ENCODE measurements around the gene EZH2.

Gene EZH2

GRCh38 chr7:148863324-148863723, 20.8 kb downstream of the EZH2 start:
- no peaks in the 10 kb centered on the region for H3K27me3 Mint-ChIP-seq
- H3K27ac Mint-ChIP-seq = peak overlapping the region in 1 of 2 donors; percentile 2
- DNase-seq = no peak
- H3K4me1 Mint-ChIP-seq (ENCODE audit: low read depth in 2 of 2) = peaks cover 10 to 13% of the 10 kb centered on the region in 2 donors
- ATAC-seq (replicated peaks) = no peak
- peaks cover 5 to 9% of the 10 kb centered on the region in 2 donors for H3K9me3 Mint-ChIP-seq
- H3K4me3 Mint-ChIP-seq = no peak overlapping the region
- peaks cover 26% of the 10 kb centered on the region for H3K36me3 Mint-ChIP-seq (ENCODE audit: insufficient read depth)

DNA sequence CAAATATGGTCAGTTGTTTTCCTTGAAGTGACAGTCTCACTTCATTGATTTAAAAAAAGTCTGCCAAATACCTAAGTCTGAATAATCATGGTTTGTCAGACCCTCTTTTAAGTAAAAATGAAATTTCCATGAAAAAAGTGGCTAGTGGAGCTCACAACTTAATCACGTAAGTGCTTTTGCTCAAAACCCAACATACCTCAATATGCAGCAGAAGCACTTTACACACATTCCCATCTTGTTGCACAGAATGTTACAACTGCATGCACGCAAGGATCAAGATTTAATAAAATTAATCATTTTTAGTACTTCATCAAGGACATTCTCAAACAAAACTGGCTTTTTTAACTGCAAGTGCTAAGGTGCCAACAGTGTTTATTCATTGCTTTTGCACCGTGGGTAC, 21.6 kb downstream of the EZH2 start:
- ATAC-seq (replicated peaks) = no peak
- H3K36me3 Mint-ChIP-seq (ENCODE audit: insufficient read depth) = peaks cover 19% of the 10 kb centered on the region
- H3K4me1 Mint-ChIP-seq (ENCODE audit: low read depth in 2 of 2) = peaks cover 10 to 13% of the 10 kb centered on the region in 2 donors
- no peak overlapping the region for H3K4me3 Mint-ChIP-seq
- no peak overlapping the region for H3K27ac Mint-ChIP-seq
- DNase-seq = no peak
- H3K27me3 Mint-ChIP-seq = no peaks in the 10 kb centered on the region
- H3K9me3 Mint-ChIP-seq = peaks cover 0 to under 1% of the 10 kb centered on the region in 2 donors

- ATAC-seq (replicated peaks) = no peak
Observed at GRCh38 chr7:148858489-148858888, 25.6 kb downstream of the EZH2 start.

GRCh38 chr7:148856891-148857290, 27.2 kb downstream of the EZH2 start:
- no peak for DNase-seq
- peaks cover 21% of the 10 kb centered on the region for H3K36me3 Mint-ChIP-seq (ENCODE audit: insufficient read depth)
- no peaks in the 10 kb centered on the region for H3K27me3 Mint-ChIP-seq
- H3K9me3 Mint-ChIP-seq = no peaks in the 10 kb centered on the region
- ATAC-seq (replicated peaks) = peak; percentile 55
- peaks cover 6 to 10% of the 10 kb centered on the region in 2 donors for H3K4me1 Mint-ChIP-seq (ENCODE audit: low read depth in 2 of 2)
- H3K27ac Mint-ChIP-seq = no peak overlapping the region
- no peak overlapping the region for H3K4me3 Mint-ChIP-seq

More at GRCh38 chr7:148858489-148858888, 25.6 kb downstream of the EZH2 start:
- H3K4me3 Mint-ChIP-seq = no peak overlapping the region
- H3K9me3 Mint-ChIP-seq = no peaks in the 10 kb centered on the region
- peaks cover 6 to 16% of the 10 kb centered on the region in 2 donors for H3K4me1 Mint-ChIP-seq (ENCODE audit: low read depth in 2 of 2)
- no peak for DNase-seq
- no peaks in the 10 kb centered on the region for H3K27me3 Mint-ChIP-seq
- H3K36me3 Mint-ChIP-seq (ENCODE audit: insufficient read depth) = peaks cover 20% of the 10 kb centered on the region
- no peak overlapping the region for H3K27ac Mint-ChIP-seq

DNA sequence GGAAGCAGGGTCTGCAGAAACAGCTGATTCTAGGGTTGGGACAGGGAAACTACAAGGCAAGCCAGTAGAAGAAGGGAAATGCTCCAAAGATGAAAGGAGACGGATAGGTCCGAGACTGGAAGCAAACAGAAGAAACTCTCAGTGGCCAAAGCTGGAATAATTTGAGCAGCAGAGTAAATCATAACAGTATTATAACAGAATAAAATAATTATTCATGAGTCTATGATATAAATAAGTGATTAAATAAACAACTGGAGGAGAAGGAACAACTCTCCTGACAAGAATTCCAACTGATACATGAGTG, 27.6 kb downstream of the EZH2 start:
- peak overlapping the region; percentile 49 to 68 for H3K4me3 Mint-ChIP-seq
- peak overlapping the region in 1 of 2 donors; percentile 30 for H3K27ac Mint-ChIP-seq
- H3K27me3 Mint-ChIP-seq = no peaks in the 10 kb centered on the region
- DNase-seq (no peak), ATAC-seq (replicated peaks) (no peak)
- no peaks in the 10 kb centered on the region for H3K9me3 Mint-ChIP-seq
- H3K4me1 Mint-ChIP-seq (ENCODE audit: low read depth in 2 of 2) = peaks cover 6 to 10% of the 10 kb centered on the region in 2 donors
- H3K36me3 Mint-ChIP-seq (ENCODE audit: insufficient read depth) = peaks cover 24% of the 10 kb centered on the region

- no peak overlapping the region for H3K4me3 Mint-ChIP-seq
- H3K4me1 Mint-ChIP-seq (ENCODE audit: low read depth in 2 of 2) = peaks cover 9 to 10% of the 10 kb centered on the region in 2 donors
Observed at GRCh38 chr7:148854983-148855382, 29.1 kb downstream of the EZH2 start.

GRCh38 chr7:148852272-148852671, 31.8 kb downstream of the EZH2 start:
- H3K4me1 Mint-ChIP-seq (ENCODE audit: low read depth in 2 of 2) = peaks cover 8 to 10% of the 10 kb centered on the region in 2 donors
- ATAC-seq (replicated peaks) = no peak
- H3K4me3 Mint-ChIP-seq = no peak overlapping the region
- H3K27me3 Mint-ChIP-seq = no peaks in the 10 kb centered on the region
- H3K27ac Mint-ChIP-seq = no peak overlapping the region
- H3K36me3 Mint-ChIP-seq (ENCODE audit: insufficient read depth) = peaks cover 24% of the 10 kb centered on the region
- no peaks in the 10 kb centered on the region for H3K9me3 Mint-ChIP-seq
- DNase-seq = no peak

More at GRCh38 chr7:148854983-148855382, 29.1 kb downstream of the EZH2 start:
- no peak for DNase-seq
- peaks cover 28% of the 10 kb centered on the region for H3K36me3 Mint-ChIP-seq (ENCODE audit: insufficient read depth)
- no peaks in the 10 kb centered on the region for H3K27me3 Mint-ChIP-seq
- H3K27ac Mint-ChIP-seq = no peak overlapping the region
- ATAC-seq (replicated peaks) = no peak
- H3K9me3 Mint-ChIP-seq = no peaks in the 10 kb centered on the region

DNA sequence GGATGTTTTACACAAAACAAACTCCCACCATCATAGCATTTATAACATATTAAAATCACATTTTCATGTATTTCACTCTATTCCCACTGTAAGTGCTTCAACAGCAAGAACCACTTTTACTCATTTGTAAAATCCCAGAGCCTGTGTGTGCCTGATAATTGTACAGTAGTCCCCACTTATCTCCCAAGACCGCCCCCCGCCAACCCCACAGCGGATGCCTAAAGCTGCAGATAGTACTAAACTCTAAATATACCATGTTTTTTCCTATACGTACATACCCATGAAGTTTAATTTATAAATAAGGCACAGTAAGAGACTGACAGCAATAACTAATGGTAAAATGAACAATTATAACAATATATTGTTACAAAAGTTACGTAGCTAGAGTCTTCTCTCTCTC, 33.5 kb downstream of the EZH2 start:
- no peak for ATAC-seq (replicated peaks)
- Mint-ChIP-seq H3K27me3 (no peaks in the 10 kb centered on the region), H3K4me3 (no peak overlapping the region), H3K36me3 (ENCODE audit: insufficient read depth) (peaks cover 16% of the 10 kb centered on the region), H3K27ac (no peak overlapping the region), H3K9me3 (no peaks in the 10 kb centered on the region), H3K4me1 (ENCODE audit: low read depth in 2 of 2) (peaks cover 12 to 18% of the 10 kb centered on the region in 2 donors)
- DNase-seq = no peak

DNA sequence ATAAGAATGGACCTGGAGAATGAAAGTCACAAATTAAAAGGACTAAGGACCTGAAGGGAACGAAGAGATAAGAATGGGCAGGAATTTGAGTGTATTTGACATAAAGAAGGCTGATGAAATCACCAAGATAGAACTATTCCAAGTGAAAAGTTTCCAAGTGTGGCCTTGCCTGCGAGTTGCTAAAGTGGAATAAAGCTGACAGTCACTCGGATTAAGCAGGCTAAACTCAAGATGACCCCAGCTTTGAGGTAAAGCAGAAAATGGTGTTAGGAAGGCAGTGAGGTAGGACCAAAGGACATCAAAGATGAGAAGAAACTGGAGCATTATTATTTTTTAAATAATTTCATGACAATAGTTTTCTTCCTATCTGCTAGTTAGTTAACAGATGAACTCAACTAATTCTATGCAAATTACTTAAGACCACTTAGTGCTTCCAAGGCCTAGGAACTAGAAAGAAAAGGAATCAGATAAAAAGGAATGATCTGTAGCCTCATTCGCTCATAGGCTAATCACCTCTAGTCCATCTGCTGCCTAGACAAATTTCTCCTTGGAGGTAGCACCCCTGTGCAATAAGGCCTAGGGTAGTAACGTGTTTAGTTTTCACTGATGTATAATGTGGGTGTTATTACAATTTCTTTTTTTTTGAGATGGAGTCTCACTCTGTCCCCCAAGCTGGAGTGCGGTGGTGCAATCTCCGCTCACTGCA, 34.5 kb downstream of the EZH2 start:
- H3K27me3 Mint-ChIP-seq = no peaks in the 10 kb centered on the region
- DNase-seq (no peak), ATAC-seq (replicated peaks) (no peak)
- H3K36me3 Mint-ChIP-seq (ENCODE audit: insufficient read depth) = peaks cover 18% of the 10 kb centered on the region
- peaks cover 12 to 19% of the 10 kb centered on the region in 2 donors for H3K4me1 Mint-ChIP-seq (ENCODE audit: low read depth in 2 of 2)
- no peaks in the 10 kb centered on the region for H3K9me3 Mint-ChIP-seq
- peak overlapping the region in 1 of 2 donors; percentile 35 for H3K27ac Mint-ChIP-seq
- H3K4me3 Mint-ChIP-seq = no peak overlapping the region

GRCh38 chr7:148847815-148848734, 36.0 kb downstream of the EZH2 start:
- H3K27ac Mint-ChIP-seq = no peak overlapping the region
- H3K4me3 Mint-ChIP-seq = peak overlapping the region in 1 of 2 donors; percentile 2
- no peaks in the 10 kb centered on the region for H3K9me3 Mint-ChIP-seq
- ATAC-seq (replicated peaks) = no peak
- peaks cover 13 to 19% of the 10 kb centered on the region in 2 donors for H3K4me1 Mint-ChIP-seq (ENCODE audit: low read depth in 2 of 2)
- H3K36me3 Mint-ChIP-seq (ENCODE audit: insufficient read depth) = peaks cover 21% of the 10 kb centered on the region
- no peaks in the 10 kb centered on the region for H3K27me3 Mint-ChIP-seq
- no peak for DNase-seq

DNA sequence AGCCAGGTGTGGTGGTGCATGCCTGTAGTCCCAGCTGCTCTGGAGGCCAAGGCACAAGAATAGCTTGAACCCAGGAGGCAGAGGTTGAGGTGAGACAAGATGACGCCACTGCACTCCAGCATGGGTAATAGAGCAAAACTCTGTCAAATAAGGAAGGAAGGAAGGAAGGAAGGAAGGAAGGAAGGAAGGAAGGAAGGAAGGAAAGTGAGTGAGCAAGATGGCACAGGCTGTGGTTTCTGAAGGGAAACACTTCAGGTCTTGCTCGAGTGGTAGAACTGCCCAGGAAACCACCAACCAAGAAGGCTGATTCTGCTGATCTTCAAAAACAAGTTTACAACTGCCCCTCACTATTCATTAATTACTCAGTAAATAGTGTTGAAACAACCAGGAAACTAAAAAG, 45.2 kb downstream of the EZH2 start:
- Mint-ChIP-seq H3K27me3 (no peaks in the 10 kb centered on the region), H3K4me1 (ENCODE audit: low read depth in 2 of 2) (peaks cover 11 to 36% of the 10 kb centered on the region in 2 donors), H3K36me3 (ENCODE audit: insufficient read depth) (peaks cover 29% of the 10 kb centered on the region), H3K9me3 (no peaks in the 10 kb centered on the region), H3K27ac (peak overlapping the region; percentile 51 to 63), H3K4me3 (peak overlapping the region; percentile 11 to 57)
- peak; percentile 5 to 16 (median 9) for DNase-seq
- peak; percentile 90 for ATAC-seq (replicated peaks)

GRCh38 chr7:148835854-148836253, 48.2 kb downstream of the EZH2 start:
- H3K4me1 Mint-ChIP-seq (ENCODE audit: low read depth in 2 of 2) = peaks cover 12 to 29% of the 10 kb centered on the region in 2 donors
- H3K27ac Mint-ChIP-seq = no peak overlapping the region
- H3K36me3 Mint-ChIP-seq (ENCODE audit: insufficient read depth) = peaks cover 35% of the 10 kb centered on the region
- DNase-seq = no peak
- H3K4me3 Mint-ChIP-seq = no peak overlapping the region
- H3K9me3 Mint-ChIP-seq = no peaks in the 10 kb centered on the region
- H3K27me3 Mint-ChIP-seq = no peaks in the 10 kb centered on the region
- ATAC-seq (replicated peaks) = no peak

DNA sequence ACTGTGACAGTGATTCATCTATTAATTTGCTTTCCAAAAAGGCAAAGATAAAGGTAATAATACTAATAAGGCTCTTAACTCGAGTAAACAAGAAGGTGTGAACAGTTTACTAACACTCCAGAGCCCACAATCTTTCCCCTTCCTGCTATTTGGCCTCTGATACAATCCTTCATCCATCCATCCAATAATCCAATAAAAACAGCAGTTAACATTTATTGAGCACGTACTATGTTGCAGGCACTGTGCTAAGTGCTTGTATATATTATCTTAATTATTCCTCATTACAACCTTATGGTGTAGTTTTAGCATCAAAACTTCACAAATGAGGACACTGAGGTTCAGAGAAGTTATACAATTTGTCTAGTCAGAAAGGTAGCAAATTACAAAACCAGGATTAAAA, 49.5 kb downstream of the EZH2 start:
- no peak overlapping the region for H3K4me3 Mint-ChIP-seq
- H3K4me1 Mint-ChIP-seq (ENCODE audit: low read depth in 2 of 2) = peaks cover 13 to 19% of the 10 kb centered on the region in 2 donors
- DNase-seq (no peak), ATAC-seq (replicated peaks) (no peak)
- H3K27me3 Mint-ChIP-seq = no peaks in the 10 kb centered on the region
- peaks cover 40% of the 10 kb centered on the region for H3K36me3 Mint-ChIP-seq (ENCODE audit: insufficient read depth)
- H3K9me3 Mint-ChIP-seq = no peaks in the 10 kb centered on the region
- H3K27ac Mint-ChIP-seq = no peak overlapping the region

DNA sequence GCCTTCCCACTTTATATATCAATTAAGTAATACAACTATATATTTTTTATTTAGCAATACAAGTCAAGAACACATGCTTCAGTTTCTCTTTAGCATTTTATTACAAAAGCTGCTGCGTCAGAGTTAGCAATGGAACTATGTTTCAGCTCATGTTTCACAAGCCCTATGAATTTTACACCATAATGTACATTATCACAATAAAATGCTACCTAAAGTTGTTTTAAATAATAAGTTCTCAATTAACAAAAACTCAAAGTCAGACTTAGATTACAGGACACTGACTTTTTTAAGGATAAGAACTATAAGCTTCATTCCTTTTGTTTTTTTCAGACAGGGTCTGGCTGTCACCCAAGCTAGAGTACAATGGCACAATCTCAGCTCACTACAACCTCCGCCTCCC, 52.3 kb downstream of the EZH2 start:
- H3K9me3 Mint-ChIP-seq = no peaks in the 10 kb centered on the region
- H3K4me1 Mint-ChIP-seq (ENCODE audit: low read depth in 2 of 2) = peaks cover 0 to 4% of the 10 kb centered on the region in 2 donors
- DNase-seq (no peak), ATAC-seq (replicated peaks) (no peak)
- peaks cover 40% of the 10 kb centered on the region for H3K36me3 Mint-ChIP-seq (ENCODE audit: insufficient read depth)
- no peaks in the 10 kb centered on the region for H3K27me3 Mint-ChIP-seq
- no peak overlapping the region for H3K4me3 Mint-ChIP-seq
- no peak overlapping the region for H3K27ac Mint-ChIP-seq

Data from effector memory CD8-positive, alpha-beta T cell (primary cell).